HL-60 (cell line): ENCODE measurements around the gene MPST.

ENCODE experiments used
- CTCF ChIP-seq: IDR thresholded peaks from one replicate; pipeline ENCODE4 v1.5.1; 2011; ENCODE audit warnings: low read length, control low read depth, inconsistent platforms; ENCODE audit not compliant: insufficient read depth
- GABPA ChIP-seq: IDR thresholded peaks from 2 replicates; pipeline ENCODE4 v1.6.1; 2012; ENCODE audit warnings: low read depth
- POLR2AphosphoS5 ChIP-seq: IDR thresholded peaks from 2 replicates; pipeline ENCODE4 v1.6.1; 2012; ENCODE audit warnings: low read depth
- REST ChIP-seq: IDR thresholded peaks from 2 replicates; pipeline ENCODE4 v1.6.1; 2012; ENCODE audit warnings: low read depth; ENCODE audit not compliant: insufficient replicate concordance

GRCh38 chr22:37022483-37023337, 3.2 kb downstream of the MPST start:
- TF ChIP-seq CTCF (no peak), POLR2AphosphoS5 (no peak; the same call in 1 of the 2 replicates), REST (no peak), GABPA (no peak)
